Common myeloid progenitor, CD34-positive (primary cell): ENCODE results near the gene TGIF1.

Source experiments
- CTCF ChIA-PET: fragments of 350-600 bp; sonication (Branson Sonifier 250); formaldehyde crosslinking; loops from one replicate; lab custom pipeline; 2021; ENCODE audit warnings: antibody characterized with exemption; lab: Charles Lee
- POLR2A ChIA-PET: fragments of 350-600 bp; sonication (Branson Sonifier 250); formaldehyde crosslinking; loops from one replicate; lab custom pipeline; 2021; ENCODE audit warnings: antibody characterized with exemption; lab: Charles Lee
- DNase-seq, 3 donors: peaks; one replicate each; pipeline versions ENCODE4 v3.0.0 to v3.0.0-alpha.2; 2013
- H3K27ac ChIP-seq, 2 experiments: 1 replicate in 1 of 2; 2 replicates in 1 of 2; pipeline ENCODE4 v1.7.0; 2013; ENCODE audit warnings: inconsistent platforms in 2 of 2, low read length in 2 of 2, mild to moderate bottlenecking in 2 of 2, low read depth in 1 of 2, moderate library complexity in 1 of 2; ENCODE audit not compliant: severe bottlenecking in 2 of 2, insufficient read depth in 1 of 2, poor library complexity in 1 of 2
- H3K27me3 ChIP-seq, 5 experiments: replicated peaks in 2 of 5; 1 replicate in 3 of 5; 2 replicates in 2 of 5; pipeline versions ENCODE4 v1.6.1 to v1.7.0; 2013; ENCODE audit warnings: low read length in 4 of 5, mild to moderate bottlenecking in 2 of 5, moderate library complexity in 2 of 5, inconsistent platforms in 1 of 5; ENCODE audit not compliant: insufficient read depth in 5 of 5, control insufficient read depth in 4 of 5
- H3K36me3 ChIP-seq, 4 experiments: 1 replicate in 2 of 4; 2 replicates in 2 of 4; pipeline versions ENCODE4 v1.6.1 to v1.7.0; 2013; ENCODE audit warnings: low read length in 3 of 4, control low read depth in 1 of 4, mild to moderate bottlenecking in 1 of 4; ENCODE audit not compliant: control insufficient read depth in 4 of 4, insufficient read depth in 4 of 4
- H3K4me1 ChIP-seq, 4 experiments: 1 replicate in 3 of 4; 2 replicates in 1 of 4; pipeline versions ENCODE4 v1.6.1 to v1.7.1; 2013; ENCODE audit warnings: low read length in 3 of 4, mild to moderate bottlenecking in 3 of 4, control low read depth in 1 of 4, inconsistent platforms in 1 of 4, moderate library complexity in 1 of 4; ENCODE audit not compliant: control insufficient read depth in 4 of 4, insufficient read depth in 4 of 4; ENCODE audit errors: control extremely low read depth in 1 of 4
- H3K4me3 ChIP-seq, 7 experiments: 1 replicate in 4 of 7; 2 replicates in 3 of 7; pipeline versions ENCODE4 v1.5.1 to v1.7.0; 2013; ENCODE audit warnings: mild to moderate bottlenecking in 7 of 7, low read length in 6 of 7, moderate library complexity in 6 of 7, inconsistent platforms in 2 of 7, low read depth in 2 of 7, control low read depth in 1 of 7; ENCODE audit not compliant: insufficient read depth in 4 of 7, control insufficient read depth in 1 of 7; ENCODE audit errors: extremely low read depth in 1 of 7
- H3K9me3 ChIP-seq, 5 experiments: 1 replicate in 4 of 5; 2 replicates in 1 of 5; pipeline versions ENCODE4 v1.6.1 to v1.7.1; 2013; ENCODE audit warnings: low read length in 4 of 5, mild to moderate bottlenecking in 2 of 5, inconsistent platforms in 1 of 5, low read depth in 1 of 5, moderate library complexity in 1 of 5; ENCODE audit not compliant: control insufficient read depth in 4 of 5, insufficient read depth in 2 of 5; ENCODE audit errors: control extremely low read depth in 1 of 5
- WGBS: methylation state at CpG from one replicate; pipeline ENCODE4 v1.1.5; 2013; ENCODE audit not compliant: insufficient coverage; 5-methylcytosine and 5-hydroxymethylcytosine counted together

Gene TGIF1

GRCh38 chr18:3479978-3480509, 30.1 kb downstream of the TGIF1 start:
- no peak for DNase-seq
- POLR2A ChIA-PET, result no interaction called here
- 100% methylated on average over 2 of the region's 5 CpGs for WGBS
- peaks cover 0 to under 1% (median 0%) of the 10 kb centered on the region in 5 experiments for H3K9me3 ChIP-seq
- H3K4me3 ChIP-seq, result no peak overlapping the region
- CTCF ChIA-PET, result interaction anchor here (1.1 kb wide), 1 partner anchor 26 kb away, joined by 3 read pairs; no protein-coding TSS in a partner anchor
- no peak overlapping the region for H3K27ac ChIP-seq
- H3K36me3 ChIP-seq, result no peaks in the 10 kb centered on the region
- H3K27me3 ChIP-seq, result no peaks in the 10 kb centered on the region
- H3K4me1 ChIP-seq, result no peaks in the 10 kb centered on the region

GRCh38 chr18:3480827-3481573, 31.0 kb downstream of the TGIF1 start:
- H3K4me1 ChIP-seq, result no peaks in the 10 kb centered on the region
- H3K27ac ChIP-seq, result no peak overlapping the region
- no peaks in the 10 kb centered on the region for H3K36me3 ChIP-seq
- no peak overlapping the region for H3K4me3 ChIP-seq
- CTCF ChIA-PET, result interaction anchor here (1.0 to 1.4 kb wide), 8 partner anchors 11 to 183 kb away, joined by 3 to 7 read pairs (median 4); no protein-coding TSS in a partner anchor
- POLR2A ChIA-PET, result no interaction called here
- H3K9me3 ChIP-seq, result no peaks in the 10 kb centered on the region
- no peaks in the 10 kb centered on the region for H3K27me3 ChIP-seq
- WGBS, result 94% methylated on average over 5 of the region's 5 CpGs
- no peak for DNase-seq

- CTCF ChIA-PET, result interaction anchor here (0.6 to 1.4 kb wide), 14 partner anchors 10 to 184 kb away, joined by 3 to 7 read pairs (median 4); no protein-coding TSS in a partner anchor
- no peak overlapping the region for H3K4me3 ChIP-seq
- 20% methylated on average over 1 of the region's 5 CpGs for WGBS
- peak in 2 of 3 donors; percentile 43 to 44 for DNase-seq
- POLR2A ChIA-PET, result interaction anchor here (0.6 kb wide), 1 partner anchor 42 kb away, joined by 3 read pairs; no protein-coding TSS in a partner anchor
- H3K4me1 ChIP-seq, result peaks cover 0 to 4% (median under 1%) of the 10 kb centered on the region in 4 experiments
- no peaks in the 10 kb centered on the region for H3K9me3 ChIP-seq
- no peak overlapping the region for H3K27ac ChIP-seq
- no peaks in the 10 kb centered on the region for H3K36me3 ChIP-seq
- H3K27me3 ChIP-seq, result no peaks in the 10 kb centered on the region
These were observed 31.8 kb downstream of the TGIF1 start for GRCh38 chr18:3481696-3482210.

- H3K27me3 ChIP-seq, result no peaks in the 10 kb centered on the region
- CTCF ChIA-PET, result interaction anchor here (0.6 to 1.4 kb wide), 13 partner anchors 10 to 185 kb away, joined by 3 to 7 read pairs (median 4); no protein-coding TSS in a partner anchor
- peaks cover 0 to 5% (median under 1%) of the 10 kb centered on the region in 4 experiments for H3K4me1 ChIP-seq
- DNase-seq, result no peak
- no peak overlapping the region for H3K4me3 ChIP-seq
- H3K36me3 ChIP-seq, result no peaks in the 10 kb centered on the region
- H3K27ac ChIP-seq, result no peak overlapping the region
- H3K9me3 ChIP-seq, result no peaks in the 10 kb centered on the region
- POLR2A ChIA-PET, result interaction anchor here (0.6 kb wide), 1 partner anchor 41 kb away, joined by 3 read pairs; no protein-coding TSS in a partner anchor
- WGBS, result no CpG with 5 or more reads among the region's 3 CpGs
These were observed 32.3 kb downstream of the TGIF1 start for GRCh38 chr18:3482258-3482657.

GRCh38 chr18:3485153-3486149, 35.5 kb downstream of the TGIF1 start:
- H3K27me3 ChIP-seq, result no peaks in the 10 kb centered on the region
- H3K4me3 ChIP-seq, result no peak overlapping the region
- DNase-seq, result no peak
- no peak overlapping the region for H3K27ac ChIP-seq
- 92% methylated on average over 4 of the region's 9 CpGs for WGBS
- no peaks in the 10 kb centered on the region for H3K9me3 ChIP-seq
- peaks cover 0 to 5% (median 2%) of the 10 kb centered on the region in 4 experiments for H3K4me1 ChIP-seq
- ChIA-PET POLR2A (no interaction called here), CTCF (interaction anchor here (1.0 to 1.3 kb wide), 2 partner anchors 7 to 15 kb away, joined by 3 read pairs; no protein-coding TSS in a partner anchor)
- H3K36me3 ChIP-seq, result no peaks in the 10 kb centered on the region

- H3K36me3 ChIP-seq, result no peaks in the 10 kb centered on the region
- peak in 1 of 3 donors; percentile 35 for DNase-seq
- ChIA-PET CTCF (interaction anchor here (1.0 to 1.3 kb wide), 3 partner anchors 8 to 16 kb away, joined by 3 to 4 read pairs (median 3); no protein-coding TSS in a partner anchor), POLR2A (no interaction called here)
- peaks cover 0 to 5% (median 2%) of the 10 kb centered on the region in 4 experiments for H3K4me1 ChIP-seq
- whole genome bisulfite sequencing, result 29% methylated on average over 6 of the region's 7 CpGs
- H3K27ac ChIP-seq, result no peak overlapping the region
- H3K9me3 ChIP-seq, result no peaks in the 10 kb centered on the region
- no peaks in the 10 kb centered on the region for H3K27me3 ChIP-seq
- H3K4me3 ChIP-seq, result no peak overlapping the region
These were observed 36.5 kb downstream of the TGIF1 start for GRCh38 chr18:3486512-3486911.
